ENCODE data around the gene RNU1-3. TPM values are rescaled to one million over a fixed set of nuclear protein-coding genes. Genes with fewer than 3 reads are reported as not detected.
"Not testable (repeated sequence)": the region's sequence is repeated elsewhere in the genome, so short reads cannot be mapped to it uniquely, and the experiment has no call there.

Gene RNU1-3
- total and polyA plus RNA-seq, 2 of the 13 experiments (the other 11 are each of a cell fraction or from before 2014, with no cell fraction given): under 0.01 to 11,018 TPM

- TF ChIP-seq ZNF598 (CRISPR knock-in tag; IDR thresholded peaks at IDR 0.05; ENCODE audit: borderline replicate concordance) (0 out of 2 replicates have a peak, but pooled peaks have one; percentile 8), KDM2A (CRISPR knock-in tag; IDR thresholded peaks at IDR 0.05; ENCODE audit: borderline replicate concordance, low read depth) (0 out of 2 replicates have a peak, but pooled peaks have one; percentile 3)
These were observed 45.5 kb downstream of the RNU1-3 start (continued) for GRCh38 chr1:16621300-16621658.

- H4K20me1 ChIP-seq (ENCODE audit: insufficient read depth, low read length); BruUV-seq (replicated peaks); H3K27me3 ChIP-seq (ENCODE audit: control insufficient read depth in 1 of 2, insufficient read depth in 2 of 2, low read length in 2 of 2); in situ Hi-C loops (cut with HindIII; ENCODE audit: extremely low pct_ligation_motif_present, low pct_unique_long_range_greater_than_20kb); H3K79me2 ChIP-seq (ENCODE audit: insufficient read depth, low read length); H3K4me2 ChIP-seq (ENCODE audit: low read depth, low read length); FAIRE-seq; DNase-seq (ENCODE audit: low spot score); H3K9ac ChIP-seq (ENCODE audit: insufficient read depth, low read depth, low read length); H3K27ac ChIP-seq (ENCODE audit: extremely low read length, insufficient read depth, low read length); intact Hi-C loops (cut with micrococcal nuclease; ENCODE audit: unreplicated experiment); H3K4me3 ChIP-seq (replicated peaks in 1 of 3; ENCODE audit: insufficient read depth in 1 of 3, low read depth in 2 of 3, low read length in 3 of 3); H2AFZ ChIP-seq (ENCODE audit: low read length); H3K9me3 ChIP-seq (ENCODE audit: low read length); ATAC-seq; H3K4me1 ChIP-seq (ENCODE audit: insufficient read depth, low read length): not testable (repeated sequence)
- H3K36me3 ChIP-seq (replicated peaks in 1 of 2; ENCODE audit: control insufficient read depth in 1 of 2, insufficient read depth in 2 of 2, low read length in 2 of 2): peaks cover 34 to 53% of the 10 kb centered on the region in 2 experiments; a peak in 4 of 5 replicates
- peak; percentile 1; the same call in 1 of the 2 replicates for TF ChIP-seq GABPB1 (CRISPR knock-in tag; IDR thresholded peaks at IDR 0.05)
- peak; percentile 45; the same call in 1 of the 2 replicates for TF ChIP-seq RBFOX2 (IDR thresholded peaks at IDR 0.05; ENCODE audit: low read depth, low read length)
- TF ChIP-seq AGO2 (optimal IDR thresholded peaks at IDR 0.05; ENCODE audit: low read depth, low read length): peak; percentile 62
- WGBS (ENCODE audit: low lambda C conversion rate): 97% methylated on average over 21 of the region's 21 CpGs
- ChIA-PET CTCF (ENCODE audit: low intra/inter-chr PET ratio, low total read pairs) (interaction anchor here (1.8 kb wide), 1 partner anchor 28 kb away, joined by 10 read pairs; no protein-coding TSS in a partner anchor), POLR2A (interaction anchor here (1.6 kb wide), 1 partner anchor 25 kb away, joined by 9 read pairs; no protein-coding TSS in a partner anchor)
These were observed 46.8 kb downstream of the RNU1-3 start for GRCh38 chr1:16619803-16620501.

All from HepG2 (cell line).